Tibial nerve (tissue), 3 donors: ENCODE measurements around the gene PI16.

Source experiments
- CTCF ChIP-seq, 5 experiments: fragments of 200-600 bp in 3 of 5; fragments of 450-650 bp in 2 of 5; sonication (generic) in 3 of 5; IDR thresholded peaks; one replicate each; pipeline ENCODE4 v1.5.1; 2016 to 2019; ENCODE audit warnings: antibody characterized with exemption in 5 of 5, mild to moderate bottlenecking in 3 of 5, moderate library complexity in 2 of 5
- POLR2A ChIP-seq, 2 donors: fragments of 450-650 bp; IDR thresholded peaks; one replicate each; pipeline ENCODE4 v1.6.1; 2017; ENCODE audit warnings: antibody characterized with exemption in 2 of 2, mild to moderate bottlenecking in 2 of 2, moderate library complexity in 2 of 2

GRCh38 chr6:36946526-36946925, 8.0 kb upstream of the PI16 start:
- TF ChIP-seq CTCF (IDR thresholded peaks at IDR 0.05) (no peak), POLR2A (IDR thresholded peaks at IDR 0.05) (no peak)
